ENCODE measurements around the gene PEX11G. TPM values are rescaled to one million over a fixed set of nuclear protein-coding genes. Genes with fewer than 3 reads are reported as not detected.

PEX11G gene
- total RNA-seq, 4 donors from 2014 or later = 2.1 to 3.0 TPM; not detected in 2

GRCh38 chr19:7515645-7516151 lies 26.9 kb upstream of the PEX11G start, which contains the start of gene ZNF358:
ZNF358 (plus strand) TSS chr19:7516103; CDS start chr19:7519243, 3,140 bp downstream.
- peak within 1 kb of the TSS; percentile 66 to 70 for H3K4me3 ChIP-seq
- peak within 1 kb of the TSS; percentile 84 to 94 for H3K27ac ChIP-seq
- H3K36me3 ChIP-seq = no peaks in the 10 kb centered on the region
- no peaks in the 10 kb centered on the region for H3K9me3 ChIP-seq
- intact Hi-C loops (cut with DNase I; ENCODE audit: low total_unique reads) = no loop called here
- TF ChIP-seq CTCF (IDR thresholded peaks at IDR 0.05) (no peak), POLR2A (IDR thresholded peaks at IDR 0.05) (no peak)
- H3K27me3 ChIP-seq = no peaks in the 10 kb centered on the region
- peak; percentile 61 to 70 for DNase-seq
- H3K4me1 ChIP-seq = no peaks in the 10 kb centered on the region

DNA sequence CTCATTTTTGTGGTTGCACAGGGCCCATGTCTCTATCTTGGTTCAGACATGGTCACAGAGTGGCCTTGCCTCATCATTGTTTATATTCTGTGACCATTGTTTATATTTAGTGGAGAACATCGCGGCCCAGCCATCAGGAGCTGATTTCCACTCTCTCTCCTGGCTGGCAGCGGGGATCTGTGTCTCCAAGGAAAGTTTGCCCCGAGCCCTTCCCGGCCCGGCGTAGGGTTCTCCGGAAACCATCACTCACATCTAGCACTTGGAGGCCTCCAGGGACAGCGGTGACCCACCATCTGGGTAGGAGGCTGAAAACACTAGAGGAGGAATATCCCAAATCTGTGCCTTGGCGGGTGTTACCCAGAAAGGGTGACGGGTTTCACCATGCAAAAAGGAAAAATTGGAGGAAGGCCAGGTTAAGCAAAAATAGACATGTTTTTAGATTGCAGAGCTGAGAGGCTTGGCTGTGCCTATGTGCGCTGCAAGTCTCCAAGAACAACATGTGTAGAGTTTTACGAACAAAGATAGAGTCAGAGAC lies 26.3 kb upstream of the PEX11G start:
- Histone ChIP-seq H3K27me3 (no peaks in the 10 kb centered on the region), H3K27ac (peak overlapping the region; percentile 82 to 94), H3K4me3 (peak overlapping the region; percentile 35 to 51), H3K9me3 (no peaks in the 10 kb centered on the region), H3K4me1 (no peaks in the 10 kb centered on the region), H3K36me3 (no peaks in the 10 kb centered on the region)
- no peak for DNase-seq
- intact Hi-C loops (cut with DNase I; ENCODE audit: low total_unique reads) = no loop called here
- TF ChIP-seq CTCF (IDR thresholded peaks at IDR 0.05) (no peak), POLR2A (IDR thresholded peaks at IDR 0.05) (no peak)

DNA sequence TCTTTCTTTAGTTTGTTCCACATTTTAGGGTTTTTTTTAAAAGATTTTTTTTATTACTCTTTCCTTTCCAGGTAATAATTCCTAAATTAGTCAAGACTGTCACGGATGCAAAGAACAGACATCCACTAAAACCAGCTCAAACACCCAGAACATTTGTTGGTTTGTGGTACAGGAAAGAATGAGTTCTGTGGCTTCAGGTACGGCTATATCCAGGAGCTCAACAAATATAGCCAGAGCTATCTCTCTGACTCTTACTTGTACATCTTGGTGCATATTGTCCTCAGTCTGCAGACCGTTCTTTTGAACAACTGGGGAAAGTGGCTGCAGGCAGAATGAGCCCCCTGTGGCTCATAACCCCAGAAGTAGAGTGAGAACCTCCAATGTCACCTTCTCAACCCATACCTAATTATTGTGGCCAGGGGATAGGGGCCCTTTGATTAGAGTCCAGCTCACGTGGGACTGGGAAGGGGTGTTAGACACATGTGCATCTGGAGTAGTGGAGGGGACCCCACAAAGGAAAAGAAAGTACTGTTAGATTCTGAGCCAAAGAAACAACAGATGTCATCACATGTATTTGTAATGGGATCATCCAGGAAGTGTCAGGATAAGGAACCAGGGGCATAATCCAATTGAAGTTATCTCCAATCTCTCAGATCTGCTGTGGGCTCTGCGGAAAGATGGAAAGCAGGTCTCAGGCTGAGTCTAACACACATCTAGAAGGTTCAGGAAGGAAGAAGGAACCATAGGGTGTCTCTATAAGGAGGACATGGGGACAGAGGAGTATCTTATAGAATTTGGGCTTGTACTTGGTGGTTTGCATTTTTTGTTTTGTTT lies 25.2 kb upstream of the PEX11G start:
- H3K36me3 ChIP-seq = no peaks in the 10 kb centered on the region
- intact Hi-C loops (cut with DNase I; ENCODE audit: low total_unique reads) = no loop called here
- no peaks in the 10 kb centered on the region for H3K9me3 ChIP-seq
- no peaks in the 10 kb centered on the region for H3K27me3 ChIP-seq
- no peak overlapping the region for H3K4me3 ChIP-seq
- TF ChIP-seq POLR2A (IDR thresholded peaks at IDR 0.05) (no peak), CTCF (IDR thresholded peaks at IDR 0.05) (no peak)
- no peaks in the 10 kb centered on the region for H3K4me1 ChIP-seq
- H3K27ac ChIP-seq = no peak overlapping the region
- no peak for DNase-seq

- H3K9me3 ChIP-seq = no peaks in the 10 kb centered on the region
- TF ChIP-seq CTCF (IDR thresholded peaks at IDR 0.05) = no peak
- no peak for TF ChIP-seq POLR2A (IDR thresholded peaks at IDR 0.05)
- no peak overlapping the region for H3K27ac ChIP-seq
- no peaks in the 10 kb centered on the region for H3K27me3 ChIP-seq
- no peaks in the 10 kb centered on the region for H3K4me1 ChIP-seq
- H3K4me3 ChIP-seq = no peak overlapping the region
- DNase-seq = no peak
- intact Hi-C loops (cut with DNase I; ENCODE audit: low total_unique reads) = no loop called here
- H3K36me3 ChIP-seq = no peaks in the 10 kb centered on the region
These were observed 23.6 kb upstream of the PEX11G start for GRCh38 chr19:7512400-7512851.

- TF ChIP-seq POLR2A (IDR thresholded peaks at IDR 0.05) (no peak), CTCF (IDR thresholded peaks at IDR 0.05) (no peak)
- Histone ChIP-seq H3K27ac (no peak overlapping the region), H3K36me3 (no peaks in the 10 kb centered on the region), H3K9me3 (no peaks in the 10 kb centered on the region), H3K4me3 (no peak overlapping the region), H3K27me3 (no peaks in the 10 kb centered on the region), H3K4me1 (no peaks in the 10 kb centered on the region)
- intact Hi-C loops (cut with DNase I; ENCODE audit: low total_unique reads) = no loop called here
- DNase-seq = no peak
These were observed 20.8 kb upstream of the PEX11G start for GRCh38 chr19:7509625-7510024.
